Loucy (cell line): ENCODE data around the gene TNFSF9.
"Not testable (repeated sequence)": the region's sequence is repeated elsewhere in the genome, so short reads cannot be mapped to it uniquely, and the experiment has no call there.

Experiments
- H2AFZ ChIP-seq: fragments of 200-600 bp; sonication (generic); 2 replicates; pipeline ENCODE4 v1.6.0; 2016; ENCODE audit warnings: antibody characterized with exemption, mild to moderate bottlenecking, low read length, moderate library complexity
- H3F3A ChIP-seq: fragments of 200-600 bp; 2 replicates; pipeline ENCODE4 v1.6.0; 2016; ENCODE audit warnings: antibody characterized with exemption, low read depth, mild to moderate bottlenecking
- H3K27me3 ChIP-seq: fragments of 200-600 bp; sonication (generic); 2 replicates; pipeline ENCODE4 v1.6.1; 2014; ENCODE audit warnings: low read length, mild to moderate bottlenecking; ENCODE audit not compliant: insufficient read depth, poor library complexity, severe bottlenecking
- H3K36me3 ChIP-seq: fragments of 200-600 bp; sonication (generic); 2 replicates; pipeline ENCODE4 v1.6.1; 2016; ENCODE audit warnings: low read length; ENCODE audit not compliant: insufficient read depth
- H3K4me1 ChIP-seq: fragments of 200-600 bp; sonication (generic); 2 replicates; pipeline ENCODE4 v1.5.1; 2014; ENCODE audit warnings: low read length, mild to moderate bottlenecking; ENCODE audit not compliant: insufficient read depth, poor library complexity, severe bottlenecking
- H3K4me2 ChIP-seq: fragments of 200-600 bp; sonication (generic); 2 replicates; pipeline ENCODE4 v1.6.0; 2014; ENCODE audit warnings: antibody characterized with exemption, low read length, low read depth, mild to moderate bottlenecking; ENCODE audit not compliant: poor library complexity, severe bottlenecking
- H3K4me3 ChIP-seq: fragments of 200-600 bp; sonication (generic); 2 replicates; pipeline ENCODE4 v1.5.1; 2014; ENCODE audit warnings: low read length, mild to moderate bottlenecking, mixed read lengths; ENCODE audit not compliant: poor library complexity, severe bottlenecking
- H3K79me2 ChIP-seq: fragments of 200-600 bp; sonication (generic); 2 replicates; pipeline ENCODE4 v1.6.1; 2014; ENCODE audit warnings: low read length; ENCODE audit not compliant: insufficient read depth
- H3K9ac ChIP-seq: fragments of 200-600 bp; sonication (generic); 2 replicates; pipeline ENCODE4 v1.6.0; 2014; ENCODE audit warnings: mild to moderate bottlenecking, low read depth, low read length, moderate library complexity; ENCODE audit not compliant: poor library complexity, severe bottlenecking
- H3K9me2 ChIP-seq: fragments of 200-600 bp; sonication (generic); replicated peaks from 2 replicates; pipeline ENCODE4 v1.6.1; 2016; ENCODE audit warnings: low read depth, low read length, mixed read lengths
- H3K9me3 ChIP-seq: fragments of 200-600 bp; sonication (generic); 2 replicates; pipeline ENCODE4 v1.6.1; 2014; ENCODE audit warnings: mild to moderate bottlenecking, antibody characterized with exemption, low read length, low read depth; ENCODE audit not compliant: insufficient read depth
- H4K20me1 ChIP-seq: fragments of 200-600 bp; sonication (generic); 2 replicates; pipeline ENCODE4 v1.6.0; 2014; ENCODE audit warnings: antibody characterized with exemption, low read length, mild to moderate bottlenecking; ENCODE audit not compliant: insufficient read depth, poor library complexity, severe bottlenecking
- EZH2phosphoT487 ChIP-seq: fragments of 200-600 bp; IDR thresholded peaks from 2 replicates; pipeline ENCODE4 v1.6.1; 2018; ENCODE audit warnings: antibody characterized with exemption, mild to moderate bottlenecking, moderate library complexity, borderline replicate concordance
- TF ChIP-seq, protein P1 (sequence below): fragments of 200-600 bp; sonication (generic); conservative IDR thresholded peaks from 2 replicates; pipeline ENCODE4 v1.5.1; 2014; ENCODE audit warnings: mild to moderate bottlenecking, antibody characterized with exemption, low read length

Gene TNFSF9

DNA sequence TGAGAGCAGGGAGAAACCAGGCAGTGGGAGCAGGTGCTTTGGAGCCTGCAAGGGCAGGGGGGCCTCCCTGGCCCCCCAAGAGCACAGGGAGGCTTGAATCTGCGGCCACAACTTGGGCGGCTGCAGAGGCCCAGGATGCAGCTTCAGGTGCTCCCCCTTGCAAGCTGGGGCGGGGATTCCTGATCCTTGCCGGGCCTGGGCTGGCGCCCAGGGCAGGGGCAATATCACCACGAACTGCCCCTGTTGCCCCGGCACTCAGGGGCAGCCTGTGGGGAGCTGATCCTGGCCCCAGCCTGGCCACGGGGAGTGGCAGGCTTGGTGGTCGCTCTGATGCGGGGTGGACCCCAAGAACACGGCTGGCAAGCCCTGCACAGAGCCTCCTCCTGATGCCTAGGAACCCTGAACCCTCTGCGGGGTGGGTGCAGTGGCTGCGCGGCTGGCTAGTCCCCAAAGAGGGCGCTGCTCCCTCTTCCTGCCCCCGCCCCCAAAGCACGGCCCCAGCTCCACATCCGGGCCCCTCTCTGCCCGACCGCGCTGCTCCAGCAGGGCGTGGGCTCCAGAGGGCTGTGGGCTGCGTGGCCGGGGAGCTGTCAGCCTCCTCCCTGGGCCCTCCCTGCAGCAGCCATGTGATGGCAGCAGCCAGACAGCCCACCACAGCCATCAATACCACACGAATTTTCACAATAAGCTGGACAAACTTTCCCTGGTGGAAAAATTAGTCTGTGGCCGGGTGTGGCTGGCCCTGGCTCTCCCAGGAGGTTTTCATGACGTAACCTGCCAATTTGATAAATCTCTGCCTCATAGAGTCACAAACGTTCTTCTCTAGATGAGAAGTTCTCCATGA, 21.0 kb downstream of the TNFSF9 start:
- H3F3A ChIP-seq = no peaks in the 10 kb centered on the region
- peak overlapping the region; percentile 23 for H3K4me2 ChIP-seq
- H3K9me2 ChIP-seq = no peaks in the 10 kb centered on the region
- no peaks in the 10 kb centered on the region for H3K9me3 ChIP-seq
- peak overlapping the region; percentile 4 for H3K9ac ChIP-seq
- no peaks in the 10 kb centered on the region for H4K20me1 ChIP-seq
- H2AFZ ChIP-seq = peak overlapping the region; percentile 65; the same call in 1 of the 2 replicates
- no peak for TF ChIP-seq EZH2phosphoT487
- TF ChIP-seq, protein P1, sequence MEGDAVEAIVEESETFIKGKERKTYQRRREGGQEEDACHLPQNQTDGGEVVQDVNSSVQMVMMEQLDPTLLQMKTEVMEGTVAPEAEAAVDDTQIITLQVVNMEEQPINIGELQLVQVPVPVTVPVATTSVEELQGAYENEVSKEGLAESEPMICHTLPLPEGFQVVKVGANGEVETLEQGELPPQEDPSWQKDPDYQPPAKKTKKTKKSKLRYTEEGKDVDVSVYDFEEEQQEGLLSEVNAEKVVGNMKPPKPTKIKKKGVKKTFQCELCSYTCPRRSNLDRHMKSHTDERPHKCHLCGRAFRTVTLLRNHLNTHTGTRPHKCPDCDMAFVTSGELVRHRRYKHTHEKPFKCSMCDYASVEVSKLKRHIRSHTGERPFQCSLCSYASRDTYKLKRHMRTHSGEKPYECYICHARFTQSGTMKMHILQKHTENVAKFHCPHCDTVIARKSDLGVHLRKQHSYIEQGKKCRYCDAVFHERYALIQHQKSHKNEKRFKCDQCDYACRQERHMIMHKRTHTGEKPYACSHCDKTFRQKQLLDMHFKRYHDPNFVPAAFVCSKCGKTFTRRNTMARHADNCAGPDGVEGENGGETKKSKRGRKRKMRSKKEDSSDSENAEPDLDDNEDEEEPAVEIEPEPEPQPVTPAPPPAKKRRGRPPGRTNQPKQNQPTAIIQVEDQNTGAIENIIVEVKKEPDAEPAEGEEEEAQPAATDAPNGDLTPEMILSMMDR = peak; percentile 50
- no peaks in the 10 kb centered on the region for H3K36me3 ChIP-seq
- H3K4me1 ChIP-seq = peaks cover 4% of the 10 kb centered on the region
- H3K79me2 ChIP-seq = no peaks in the 10 kb centered on the region
- no peak overlapping the region for H3K4me3 ChIP-seq
- no peaks in the 10 kb centered on the region for H3K27me3 ChIP-seq

DNA sequence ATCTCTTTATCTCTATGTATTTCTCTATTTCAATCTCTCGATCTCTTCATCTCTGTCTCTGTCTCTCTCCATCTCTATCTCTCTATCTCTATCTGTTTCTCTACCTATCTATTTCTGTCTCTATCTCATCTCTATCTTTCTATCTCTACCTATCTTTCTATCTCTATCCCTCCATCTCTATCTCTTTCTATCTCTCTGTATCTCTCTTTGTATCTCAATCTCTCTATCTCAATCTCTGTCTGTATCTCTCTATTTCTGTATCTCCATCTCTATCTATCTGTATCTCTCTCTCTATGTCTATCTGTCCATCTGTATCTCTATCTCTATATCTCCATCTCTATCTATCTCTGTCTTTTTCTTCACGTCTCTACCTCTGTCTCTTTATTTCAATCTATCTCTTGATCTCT, 25.2 kb downstream of the TNFSF9 start:
- Histone ChIP-seq H3K79me2 (no peaks in the 10 kb centered on the region), H3K4me1 (peaks cover 4% of the 10 kb centered on the region), H3K36me3 (no peaks in the 10 kb centered on the region), H3K9me3 (no peaks in the 10 kb centered on the region), H3K9me2 (no peaks in the 10 kb centered on the region), H3K27me3 (no peaks in the 10 kb centered on the region), H3K4me3 (no peak overlapping the region), H3K9ac (no peak overlapping the region), H3K4me2 (no peak overlapping the region), H3F3A (no peaks in the 10 kb centered on the region), H2AFZ (no peak overlapping the region), H4K20me1 (no peaks in the 10 kb centered on the region)
- TF ChIP-seq, protein P1 = no peak
- TF ChIP-seq EZH2phosphoT487 = no peak

- Histone ChIP-seq H3K4me2 (no peak overlapping the region), H3K4me3 (no peak overlapping the region), H3K79me2 (no peaks in the 10 kb centered on the region), H3K4me1 (peaks cover 4% of the 10 kb centered on the region), H3K9me3 (no peaks in the 10 kb centered on the region), H2AFZ (no peak overlapping the region), H4K20me1 (no peaks in the 10 kb centered on the region), H3K9ac (no peak overlapping the region), H3F3A (no peaks in the 10 kb centered on the region), H3K9me2 (no peaks in the 10 kb centered on the region), H3K36me3 (no peaks in the 10 kb centered on the region), H3K27me3 (no peaks in the 10 kb centered on the region)
- TF ChIP-seq, protein P1 = no peak
- no peak for TF ChIP-seq EZH2phosphoT487
These were observed 25.8 kb downstream of the TNFSF9 start for GRCh38 chr19:6556480-6557195.

DNA sequence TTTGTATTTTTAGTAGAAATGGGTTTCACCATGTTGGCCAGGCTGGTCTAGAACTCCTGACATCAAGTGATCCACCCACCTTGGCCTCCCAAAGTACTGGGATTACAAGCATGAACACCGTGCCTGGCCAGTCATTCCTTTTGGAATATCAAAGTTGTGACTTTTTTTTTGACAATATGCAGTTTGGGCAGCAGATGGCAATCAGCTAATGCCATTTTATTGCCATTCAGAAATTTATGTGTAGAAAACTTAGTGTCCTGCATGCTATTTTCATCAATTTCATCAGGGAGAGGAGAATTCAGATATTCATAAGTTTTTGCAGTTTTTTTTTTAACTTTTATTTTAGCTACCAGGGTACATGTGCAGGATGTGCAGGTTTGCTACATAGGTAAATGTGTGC, 31.6 kb downstream of the TNFSF9 start:
- H2AFZ ChIP-seq, H3K4me1 ChIP-seq, H3K27me3 ChIP-seq, H3K9me3 ChIP-seq, H3K4me2 ChIP-seq, H3F3A ChIP-seq, H3K36me3 ChIP-seq, H3K9me2 ChIP-seq, H3K4me3 ChIP-seq, H4K20me1 ChIP-seq, H3K9ac ChIP-seq, H3K79me2 ChIP-seq: not testable (repeated sequence)
